Measurements from ENCODE around the gene ZFHX3. TPM values are rescaled to one million over a fixed set of nuclear protein-coding genes. Genes with fewer than 3 reads are reported as not detected.

ZFHX3 gene
- total and polyA plus RNA-seq, 2 of the 8 experiments (the other 6 are each of a cell fraction or from before 2014, with no cell fraction given): 0.08 to 0.99 TPM

DNA sequence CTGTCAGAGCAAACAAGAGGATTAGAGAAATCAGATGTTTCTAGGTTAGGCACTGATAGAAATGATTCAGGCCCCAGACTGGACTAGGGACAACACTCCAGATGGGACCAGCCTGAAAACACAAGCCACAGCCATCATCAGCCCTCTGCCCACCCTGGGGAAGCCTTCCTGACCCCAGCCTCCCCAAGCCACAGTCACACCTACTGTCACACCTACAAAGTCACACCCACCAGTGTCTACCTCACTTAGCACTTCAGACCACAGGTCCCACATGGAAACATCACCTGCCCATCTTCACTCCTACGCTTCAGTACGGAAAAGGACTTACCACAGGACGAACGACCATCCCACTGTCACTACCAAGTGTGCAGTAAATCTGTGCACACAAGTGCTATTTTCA is 197.9 kb downstream of the ZFHX3 start:
- Histone ChIP-seq H2BK15ac (ENCODE audit: low read length) (peak overlapping the region; percentile 50; the same call in 1 of the 2 replicates), H2AFZ (ENCODE audit: low read length) (no peak overlapping the region), H3K27me3 (replicated peaks in 1 of 4; ENCODE audit: control insufficient read depth in 3 of 4, extremely low read depth in 1 of 4, insufficient read depth in 3 of 4, low read length in 3 of 4) (no peaks in the 10 kb centered on the region), H3K56ac (replicated peaks; ENCODE audit: insufficient read length, low read depth, low read length) (no peak overlapping the region), H2AK5ac (ENCODE audit: low read depth, low read length) (peak overlapping the region; percentile 91; the same call in 1 of the 2 replicates), H3K23me2 (ENCODE audit: low read depth, low read length) (no peaks in the 10 kb centered on the region; the same call in 1 of the 2 replicates), H2BK12ac (ENCODE audit: low read depth, low read length) (no peak overlapping the region), H3K4me1 (replicated peaks in 1 of 4; ENCODE audit: control insufficient read depth in 3 of 4, insufficient read depth in 4 of 4, low read length in 3 of 4) (peaks cover 0 to 12% (median 3%) of the 10 kb centered on the region in 4 experiments; a peak in 4 of 7 replicates), H4K20me1 (replicated peaks in 1 of 2; ENCODE audit: control insufficient read depth in 1 of 2, insufficient read depth in 2 of 2, low read length in 2 of 2) (peaks cover 0 to 5% of the 10 kb centered on the region in 2 experiments), H3K9ac (replicated peaks in 1 of 4; ENCODE audit: extremely low read depth in 1 of 4, low read depth in 3 of 4, low read length in 3 of 4) (no peak overlapping the region), H4K91ac (replicated peaks; ENCODE audit: insufficient read length, low read length) (no peak overlapping the region), H3K4me3 (ENCODE audit: extremely low read depth in 1 of 4, insufficient read depth in 2 of 4, low read depth in 3 of 4, low read length in 4 of 4) (no peak overlapping the region), H3K4me2 (ENCODE audit: insufficient read depth in 1 of 2, low read depth in 2 of 2, low read length in 2 of 2) (no peak overlapping the region), H2BK5ac (ENCODE audit: low read depth, low read length) (no peak overlapping the region), H3K36me3 (ENCODE audit: control insufficient read depth in 2 of 4, insufficient read depth in 4 of 4, low read length in 3 of 4) (no peaks in the 10 kb centered on the region), H3K4ac (replicated peaks; ENCODE audit: insufficient read length, low read depth, low read length) (no peak overlapping the region), H3K18ac (ENCODE audit: extremely low read depth, low read length) (no peak overlapping the region), H3K9me3 (ENCODE audit: insufficient read depth in 2 of 2, low read depth in 1 of 2, low read length in 1 of 2) (no peaks in the 10 kb centered on the region), H4K8ac (ENCODE audit: extremely low read depth, insufficient read depth, low read length) (no peak overlapping the region), H3K23ac (ENCODE audit: insufficient read length) (no peak overlapping the region), H3K79me1 (ENCODE audit: low read depth, low read length) (no peaks in the 10 kb centered on the region), H3K14ac (ENCODE audit: insufficient read length) (no peak overlapping the region), H3K27ac (ENCODE audit: low read depth, low read length) (no peak overlapping the region), H2BK20ac (ENCODE audit: low read length) (no peak overlapping the region), H4K5ac (ENCODE audit: insufficient read length, low read depth, low read length) (no peak overlapping the region), H2BK120ac (replicated peaks; ENCODE audit: low read depth, low read length) (no peak overlapping the region), H3K79me2 (ENCODE audit: control insufficient read depth in 1 of 2, insufficient read depth in 2 of 2, low read length in 2 of 2) (no peaks in the 10 kb centered on the region)
- DNase-seq (ENCODE audit: low read depth in 1 of 2, low spot score in 2 of 2) (no peak), FAIRE-seq (no peak)
- POLR2A ChIA-PET (ENCODE audit: partially characterized antibody): no interaction called here
- TF ChIP-seq CTBP2 (IDR thresholded peaks at IDR 0.05; ENCODE audit: borderline replicate concordance, insufficient read depth, insufficient read length, low read length): no peak
- TF ChIP-seq CHD1 (IDR thresholded peaks at IDR 0.05; ENCODE audit: low read depth, low read length): no peak
- no peak for TF ChIP-seq GABPA (IDR thresholded peaks at IDR 0.05; ENCODE audit: borderline replicate concordance, insufficient read depth, low read length)
- WGBS, 2 experiments (ENCODE audit: extremely low coverage in 1 of 2, insufficient coverage in 1 of 2, insufficient read length in 1 of 2, insufficient replicate concordance in 2 of 2, low coverage in 1 of 2, low lambda C conversion rate in 2 of 2, missing lambda C conversion rate in 1 of 2): 94% methylated on average over 4 of the region's 4 CpGs; no CpG with 5 or more reads in 1 of the 2 experiments
- CTCF ChIA-PET (ENCODE audit: partially characterized antibody): interaction anchor here (0.7 to 25.5 kb wide), 5 partner anchors 6 to 347 kb away, joined by 3 to 376 read pairs (median 4); no protein-coding TSS in a partner anchor
